ENCODE data around the gene ZNHIT2.

Gene ZNHIT2

DNA sequence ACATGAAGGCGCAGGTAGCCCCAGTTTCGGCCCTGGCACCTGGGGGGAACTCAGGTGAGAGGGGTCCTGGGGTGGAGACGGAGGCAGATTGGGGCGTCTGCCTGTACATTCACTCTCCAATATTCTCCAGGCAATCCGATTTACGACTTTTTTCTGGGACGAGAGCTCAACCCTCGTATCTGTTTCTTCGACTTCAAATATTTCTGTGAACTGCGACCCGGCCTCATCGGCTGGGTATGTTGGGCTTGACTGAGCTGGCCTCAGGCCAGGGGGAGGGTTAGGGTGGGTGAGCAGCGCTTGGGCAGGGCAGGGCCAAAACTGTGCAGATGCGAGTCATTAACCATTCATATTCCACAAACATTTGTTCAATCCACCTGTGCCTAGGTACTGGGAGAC is 4.1 kb downstream of the ZNHIT2 start:
- H3K27ac Mint-ChIP-seq: peak overlapping the region; percentile 39

DNA sequence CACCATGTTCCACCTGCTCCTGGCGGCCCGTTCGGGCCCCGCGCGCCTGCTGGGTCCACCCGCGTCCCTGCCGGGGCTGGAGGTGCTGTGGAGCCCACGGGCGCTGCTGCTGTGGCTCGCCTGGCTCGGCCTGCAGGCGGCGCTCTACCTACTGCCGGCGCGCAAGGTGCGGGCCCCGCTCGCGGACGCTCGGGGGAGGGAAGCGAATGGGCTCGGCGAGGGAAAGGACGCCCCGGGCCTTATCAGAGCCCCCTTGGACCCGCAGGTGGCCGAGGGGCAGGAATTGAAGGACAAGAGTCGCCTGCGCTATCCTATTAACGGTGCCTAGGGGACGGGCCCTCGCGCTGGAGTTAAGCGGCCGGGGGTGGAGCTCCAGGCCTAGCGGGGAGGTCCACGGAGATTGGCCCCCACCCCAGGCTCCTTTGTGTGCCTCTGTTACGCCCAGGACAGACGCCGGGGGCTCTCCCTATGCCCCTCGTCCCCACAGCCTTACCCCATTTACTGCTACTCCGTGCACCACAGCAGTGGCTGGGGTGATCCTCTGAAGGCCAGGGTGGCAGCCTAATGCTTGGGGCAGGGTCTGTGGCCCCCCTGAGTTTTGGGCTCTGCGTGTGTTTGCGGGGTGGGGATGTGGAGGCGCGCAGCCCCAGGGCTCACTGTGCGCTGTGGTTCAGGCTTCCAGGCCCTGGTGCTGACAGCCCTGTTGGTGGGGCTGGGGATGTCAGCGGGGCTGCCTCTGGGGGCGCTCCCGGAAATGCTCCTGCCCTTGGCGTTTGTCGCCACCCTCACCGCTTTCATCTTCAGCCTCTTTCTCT is 4.7 kb downstream of the ZNHIT2 start:
- Mint-ChIP-seq H3K27me3 (ENCODE audit: low read depth, poor library complexity) (peaks cover 4% of the 10 kb centered on the region), H3K4me3 (peak overlapping the region; percentile 97), H3K4me1 (peaks cover 40% of the 10 kb centered on the region), H3K36me3 (ENCODE audit: low read depth) (peaks cover 6% of the 10 kb centered on the region), H3K9me3 (no peaks in the 10 kb centered on the region), H3K27ac (no peak overlapping the region)
- peak; percentile 69 for DNase-seq
- TF ChIP-seq, protein P1, sequence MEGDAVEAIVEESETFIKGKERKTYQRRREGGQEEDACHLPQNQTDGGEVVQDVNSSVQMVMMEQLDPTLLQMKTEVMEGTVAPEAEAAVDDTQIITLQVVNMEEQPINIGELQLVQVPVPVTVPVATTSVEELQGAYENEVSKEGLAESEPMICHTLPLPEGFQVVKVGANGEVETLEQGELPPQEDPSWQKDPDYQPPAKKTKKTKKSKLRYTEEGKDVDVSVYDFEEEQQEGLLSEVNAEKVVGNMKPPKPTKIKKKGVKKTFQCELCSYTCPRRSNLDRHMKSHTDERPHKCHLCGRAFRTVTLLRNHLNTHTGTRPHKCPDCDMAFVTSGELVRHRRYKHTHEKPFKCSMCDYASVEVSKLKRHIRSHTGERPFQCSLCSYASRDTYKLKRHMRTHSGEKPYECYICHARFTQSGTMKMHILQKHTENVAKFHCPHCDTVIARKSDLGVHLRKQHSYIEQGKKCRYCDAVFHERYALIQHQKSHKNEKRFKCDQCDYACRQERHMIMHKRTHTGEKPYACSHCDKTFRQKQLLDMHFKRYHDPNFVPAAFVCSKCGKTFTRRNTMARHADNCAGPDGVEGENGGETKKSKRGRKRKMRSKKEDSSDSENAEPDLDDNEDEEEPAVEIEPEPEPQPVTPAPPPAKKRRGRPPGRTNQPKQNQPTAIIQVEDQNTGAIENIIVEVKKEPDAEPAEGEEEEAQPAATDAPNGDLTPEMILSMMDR (IDR thresholded peaks at IDR 0.05): peak; percentile 78

More for the DNA sequence above, 4.1 kb downstream of the ZNHIT2 start:
- Mint-ChIP-seq H3K9me3 (no peaks in the 10 kb centered on the region), H3K4me1 (peaks cover 44% of the 10 kb centered on the region), H3K36me3 (ENCODE audit: low read depth) (peaks cover 10% of the 10 kb centered on the region), H3K4me3 (peak overlapping the region; percentile 97), H3K27me3 (ENCODE audit: low read depth, poor library complexity) (peaks cover 4% of the 10 kb centered on the region)
- no peak for DNase-seq
- TF ChIP-seq, protein P1 (IDR thresholded peaks at IDR 0.05): no peak

DNA sequence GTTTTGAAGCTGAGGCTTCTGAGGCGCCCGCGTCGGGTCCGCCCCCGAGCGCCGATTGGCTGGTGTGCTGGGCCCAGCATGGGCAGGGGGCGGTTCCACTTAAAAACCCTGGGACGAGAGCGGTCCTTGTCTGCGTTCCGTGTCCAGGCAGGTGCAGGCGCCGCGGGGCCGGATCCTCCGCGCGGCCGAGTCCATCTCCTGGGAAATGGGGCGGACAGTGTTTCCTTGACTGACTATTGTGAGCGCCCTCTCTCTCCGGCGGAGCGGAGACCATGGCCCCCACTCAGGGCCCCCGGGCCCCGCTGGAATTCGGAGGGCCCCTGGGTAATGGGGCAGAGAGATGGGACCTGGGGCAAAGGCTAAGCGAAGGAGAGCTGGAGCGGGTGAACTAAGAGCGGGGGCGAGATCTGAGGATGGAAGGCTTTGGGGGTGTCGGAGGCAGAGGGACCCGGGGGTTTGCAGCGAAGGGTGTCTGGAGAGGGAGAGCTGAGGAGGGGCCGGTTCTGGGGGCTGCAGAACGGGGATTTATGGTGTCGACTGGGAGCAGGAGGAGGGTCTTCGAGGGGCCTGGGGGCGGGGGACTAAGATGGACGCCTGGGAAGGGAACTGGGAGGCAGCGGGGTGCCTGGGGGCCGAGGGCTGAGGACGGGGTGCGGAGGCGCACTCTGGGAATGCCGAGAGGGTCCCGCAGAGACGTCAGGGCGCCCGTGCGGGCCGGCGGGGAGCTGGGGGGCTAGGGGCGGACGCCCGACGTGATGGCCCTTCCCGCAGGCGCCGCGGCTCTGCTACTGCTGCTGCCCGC is 5.6 kb downstream of the ZNHIT2 start, which contains the start of gene TM7SF2:
Gene TM7SF2 (plus strand): TSS at position 129 of the 802 bp plus-strand sequence. CDS start 144 bp downstream, at position 273.
- H3K9me3 Mint-ChIP-seq: no peaks in the 10 kb centered on the region
- peak within 1 kb of the TSS; percentile 97 for H3K27ac Mint-ChIP-seq
- peaks cover 5% of the 10 kb centered on the region for H3K36me3 Mint-ChIP-seq (ENCODE audit: low read depth)
- DNase-seq: peak; percentile 97
- H3K4me1 Mint-ChIP-seq: peaks cover 39% of the 10 kb centered on the region
- H3K4me3 Mint-ChIP-seq: peak within 1 kb of the TSS; percentile 97
- H3K27me3 Mint-ChIP-seq (ENCODE audit: low read depth, poor library complexity): peaks cover 4% of the 10 kb centered on the region
- TF ChIP-seq, protein P1 (IDR thresholded peaks at IDR 0.05): no peak

DNA sequence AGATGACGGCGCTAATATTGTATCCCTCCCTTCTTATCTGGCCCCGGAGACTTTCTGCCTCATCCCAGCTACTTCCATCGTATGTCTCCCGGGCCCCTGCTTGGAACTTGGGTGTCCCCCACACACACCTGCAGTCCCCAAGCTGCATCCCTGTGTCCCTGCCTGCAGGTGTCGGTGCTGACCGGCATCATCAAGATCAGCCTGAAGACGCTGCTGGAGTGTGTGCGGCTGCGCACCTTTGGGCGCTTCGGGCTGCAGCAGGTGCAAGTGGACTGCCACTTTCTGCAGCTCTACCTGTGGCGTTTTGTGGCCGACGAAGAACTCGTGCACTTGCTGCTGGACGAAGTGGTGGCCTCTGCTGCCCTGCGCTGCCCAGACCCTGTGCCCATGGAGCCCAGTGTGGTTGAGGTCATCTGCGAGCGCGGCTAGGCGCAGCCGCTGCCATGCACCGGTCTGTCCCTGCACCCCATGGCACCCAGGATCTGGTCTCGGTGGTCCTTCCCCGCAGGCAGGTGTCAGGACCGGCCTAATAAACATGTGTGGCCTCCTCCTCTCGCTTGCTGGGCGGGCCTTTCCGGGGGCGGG is 6.2 kb downstream of the ZNHIT2 start:
- TF ChIP-seq, protein P1 (IDR thresholded peaks at IDR 0.05): no peak
- no peak for DNase-seq

DNA sequence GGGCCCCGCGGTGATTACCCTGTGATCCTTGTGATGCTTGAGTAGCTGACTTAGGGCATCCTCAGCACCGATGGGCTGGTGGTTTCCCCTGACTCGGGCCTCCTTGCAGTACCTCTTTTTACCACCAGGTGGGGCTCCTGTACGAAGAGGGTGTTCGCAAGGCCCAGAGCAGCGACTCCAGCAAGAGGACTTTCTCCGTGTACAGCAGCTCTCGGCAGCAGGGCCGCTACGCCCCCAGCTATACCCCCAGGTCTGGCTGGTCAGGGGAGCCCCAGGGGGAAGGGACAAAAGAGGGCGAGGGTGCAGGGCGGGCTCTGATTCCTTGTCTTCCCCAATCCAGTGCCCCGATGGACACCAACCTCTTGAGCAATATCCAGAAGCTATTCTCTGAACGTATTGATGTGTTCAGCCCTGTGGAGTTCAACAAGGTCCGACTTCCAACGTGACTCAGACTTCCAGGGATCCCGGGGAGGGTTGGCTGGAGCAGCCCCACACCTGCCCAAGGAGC is 7.1 kb downstream of the ZNHIT2 start:
- Mint-ChIP-seq H3K27ac (no peak overlapping the region), H3K4me3 (no peak overlapping the region), H3K4me1 (peaks cover 47% of the 10 kb centered on the region), H3K9me3 (no peaks in the 10 kb centered on the region), H3K36me3 (ENCODE audit: low read depth) (peaks cover 11% of the 10 kb centered on the region), H3K27me3 (ENCODE audit: low read depth, poor library complexity) (peaks cover 9% of the 10 kb centered on the region)
- TF ChIP-seq, protein P1 (IDR thresholded peaks at IDR 0.05): peak; percentile 97
- DNase-seq: peak; percentile 99

More for the DNA sequence above, 6.2 kb downstream of the ZNHIT2 start:
- peaks cover 4% of the 10 kb centered on the region for H3K27me3 Mint-ChIP-seq (ENCODE audit: low read depth, poor library complexity)
- H3K4me1 Mint-ChIP-seq: peaks cover 46% of the 10 kb centered on the region
- H3K4me3 Mint-ChIP-seq: peak overlapping the region; percentile 97
- no peak overlapping the region for H3K27ac Mint-ChIP-seq
- H3K36me3 Mint-ChIP-seq (ENCODE audit: low read depth): peaks cover 5% of the 10 kb centered on the region
- H3K9me3 Mint-ChIP-seq: no peaks in the 10 kb centered on the region
